Caco-2 (cell line): Measurements from ENCODE around the gene WIPF2. TPM values are rescaled to one million over a fixed set of nuclear protein-coding genes. Genes with fewer than 3 reads are reported as not detected.

ENCODE experiments used
- BruUV-seq: library from RNA; stranded (reverse); fragments of 400-500 nt; replicated peaks from 2 replicates; lab custom pipeline; 2021; lab: Mats Ljungman, UMichigan
- CTCF ChIA-PET: fragments of 300-600 bp; sonication (Branson Sonifier 250); formaldehyde crosslinking; loops from one replicate; lab custom pipeline; 2022; ENCODE audit warnings: antibody characterized with exemption; lab: Charles Lee
- POLR2A ChIA-PET: fragments of 300-600 bp; sonication (Branson Sonifier 250); formaldehyde crosslinking; loops from one replicate; lab custom pipeline; 2022; ENCODE audit warnings: antibody characterized with exemption; lab: Charles Lee
- DNase-seq, 2 experiments: peaks; one replicate each; pipeline versions ENCODE4 v3.0.0 to v3.0.0-alpha.2; 2020 to 2022
- H3K27me3 ChIP-seq: replicated peaks from 2 replicates; pipeline ENCODE4 v1.6.0; 2011; ENCODE audit warnings: low read length; ENCODE audit not compliant: control insufficient read depth, insufficient read depth
- H3K36me3 ChIP-seq: 2 replicates; pipeline ENCODE4 v1.5.1; 2011; ENCODE audit warnings: low read length; ENCODE audit not compliant: control insufficient read depth, insufficient read depth
- H3K4me1 ChIP-seq: fragments of 250-450 bp; sonication (Bioruptor Pico); 2 replicates; pipeline ENCODE4 v1.5.1; 2020; ENCODE audit warnings: mild to moderate bottlenecking
- H3K4me3 ChIP-seq: 2 replicates; pipeline ENCODE4 v1.5.1; 2011; ENCODE audit warnings: low read depth, mild to moderate bottlenecking, control low read depth, low read length
- H3K9me3 ChIP-seq: fragments of 250-450 bp; sonication (Bioruptor Pico); 2 replicates; pipeline ENCODE4 v1.5.1; 2020; ENCODE audit warnings: mild to moderate bottlenecking, moderate library complexity
- H3K27ac Mint-ChIP-seq: one replicate; pipeline ENCODE4 v1.8.0; 2022; ENCODE audit warnings: mixed read lengths; ENCODE audit not compliant: unreplicated experiment
- H3K27me3 Mint-ChIP-seq: one replicate; pipeline ENCODE4 v1.8.0; 2022; ENCODE audit warnings: mixed read lengths; ENCODE audit not compliant: insufficient read depth, unreplicated experiment
- H3K36me3 Mint-ChIP-seq: one replicate; pipeline ENCODE4 v1.8.0; 2022; ENCODE audit warnings: mild to moderate bottlenecking, mixed read lengths; ENCODE audit not compliant: insufficient read depth, unreplicated experiment
- H3K4me1 Mint-ChIP-seq: one replicate; pipeline ENCODE4 v1.8.0; 2022; ENCODE audit warnings: low read depth, mixed read lengths; ENCODE audit not compliant: unreplicated experiment
- H3K4me3 Mint-ChIP-seq: one replicate; pipeline ENCODE4 v1.8.0; 2022; ENCODE audit warnings: mild to moderate bottlenecking, moderate library complexity, mixed read lengths; ENCODE audit not compliant: unreplicated experiment
- H3K9me3 Mint-ChIP-seq: one replicate; pipeline ENCODE4 v1.8.0; 2022; ENCODE audit warnings: mixed read lengths; ENCODE audit not compliant: unreplicated experiment
- CTCF ChIP-seq, 2 experiments: fragments of 200-600 bp in 1 of 2; IDR thresholded peaks; 1 replicate in 1 of 2; 2 replicates in 1 of 2; pipeline versions ENCODE4 v1.5.1 to v1.8.0; 2011 to 2022; ENCODE audit warnings: antibody characterized with exemption in 1 of 2, control low read depth in 1 of 2, inconsistent platforms in 1 of 2, low read depth in 1 of 2, low read length in 1 of 2, mild to moderate bottlenecking in 1 of 2, moderate library complexity in 1 of 2; ENCODE audit not compliant: insufficient read depth in 1 of 2, severe bottlenecking in 1 of 2, unreplicated experiment in 1 of 2
- intact Hi-C: fragments of 100-400 bp; cut with micrococcal nuclease; formaldehyde crosslinking; loops from one replicate; pipeline ENCODE4 v1.10.0; 2022; ENCODE audit not compliant: unreplicated experiment
- total RNA-seq: library from RNA; stranded (reverse); gene quantifications from 2 replicates; pipeline ENCODE4 v1.2.3, GENCODE V29; 2022

The WIPF2 gene
- total RNA-seq, 1 experiment from 2014 or later, result 33.4 TPM

GRCh38 chr17:40290629-40291280 lies 71.7 kb downstream of the WIPF2 start:
- Histone ChIP-seq H3K4me1 (no peaks in the 10 kb centered on the region), H3K36me3 (peaks cover 2% of the 10 kb centered on the region), H3K9me3 (no peaks in the 10 kb centered on the region), H3K27me3 (no peaks in the 10 kb centered on the region), H3K4me3 (no peak overlapping the region)
- peak; percentile 63 to 66 for DNase-seq
- BruUV-seq, result no TSS peak
- ChIA-PET CTCF (interaction anchor here (1.6 to 2.0 kb wide), 2 partner anchors 72 to 178 kb away, joined by 5 to 10 read pairs; partner anchors contain the start of gene WIPF2), POLR2A (no interaction called here)
- TF ChIP-seq CTCF (IDR thresholded peaks at IDR 0.05; ENCODE audit: insufficient read depth in 1 of 2, low read depth in 1 of 2, low read length in 1 of 2, severe bottlenecking in 1 of 2, unreplicated experiment in 1 of 2), result peak; percentile 45 to 57
- no peaks in the 10 kb centered on the region for H3K4me1 Mint-ChIP-seq
- H3K9me3 Mint-ChIP-seq, result no peaks in the 10 kb centered on the region
- H3K36me3 Mint-ChIP-seq, result peaks cover 84% of the 10 kb centered on the region
- no peaks in the 10 kb centered on the region for H3K27me3 Mint-ChIP-seq
- no peak overlapping the region for H3K27ac Mint-ChIP-seq
- intact Hi-C loops, result loop anchor here (1.0 kb wide), 3 partner anchors 88 to 277 kb away; no protein-coding TSS in a partner anchor
- H3K4me3 Mint-ChIP-seq, result no peak overlapping the region

- intact Hi-C loops, result no loop called here
- H3K4me1 Mint-ChIP-seq, result no peaks in the 10 kb centered on the region
- no peak overlapping the region for H3K27ac Mint-ChIP-seq
- H3K4me3 Mint-ChIP-seq, result no peak overlapping the region
- ChIA-PET CTCF (interaction anchor here (1.6 kb wide), 1 partner anchor 178 kb away, joined by 5 read pairs; no protein-coding TSS in a partner anchor), POLR2A (no interaction called here)
- no peaks in the 10 kb centered on the region for H3K9me3 Mint-ChIP-seq
- Histone ChIP-seq H3K9me3 (no peaks in the 10 kb centered on the region), H3K4me3 (no peak overlapping the region), H3K27me3 (no peaks in the 10 kb centered on the region), H3K36me3 (peaks cover 2% of the 10 kb centered on the region), H3K4me1 (no peaks in the 10 kb centered on the region)
- H3K36me3 Mint-ChIP-seq, result peaks cover 89% of the 10 kb centered on the region
- no peak for TF ChIP-seq CTCF (IDR thresholded peaks at IDR 0.05; ENCODE audit: insufficient read depth in 1 of 2, low read depth in 1 of 2, low read length in 1 of 2, severe bottlenecking in 1 of 2, unreplicated experiment in 1 of 2)
- no peak for DNase-seq
- no peaks in the 10 kb centered on the region for H3K27me3 Mint-ChIP-seq
- BruUV-seq, result no TSS peak
These were observed 72.2 kb downstream of the WIPF2 start for GRCh38 chr17:40291281-40291664.

GRCh38 chr17:40293363-40293762 lies 74.3 kb downstream of the WIPF2 start:
- H3K36me3 Mint-ChIP-seq, result peaks cover 96% of the 10 kb centered on the region
- H3K9me3 Mint-ChIP-seq, result no peaks in the 10 kb centered on the region
- no peak overlapping the region for H3K4me3 ChIP-seq
- intact Hi-C loops, result no loop called here
- no peak overlapping the region for H3K27ac Mint-ChIP-seq
- no peaks in the 10 kb centered on the region for H3K4me1 ChIP-seq
- no peaks in the 10 kb centered on the region for H3K9me3 ChIP-seq
- DNase-seq, result no peak
- peaks cover 2% of the 10 kb centered on the region for H3K36me3 ChIP-seq
- no peaks in the 10 kb centered on the region for H3K4me1 Mint-ChIP-seq
- no peaks in the 10 kb centered on the region for H3K27me3 Mint-ChIP-seq
- CTCF ChIA-PET, result interaction anchor here (0.8 kb wide), 1 partner anchor 23 kb away, joined by 3 read pairs; no protein-coding TSS in a partner anchor
- TF ChIP-seq CTCF (IDR thresholded peaks at IDR 0.05; ENCODE audit: insufficient read depth in 1 of 2, low read depth in 1 of 2, low read length in 1 of 2, severe bottlenecking in 1 of 2, unreplicated experiment in 1 of 2), result no peak
- POLR2A ChIA-PET, result interaction anchor here (0.6 kb wide), 1 partner anchor 91 kb away, joined by 6 read pairs; no protein-coding TSS in a partner anchor
- no TSS peak for BruUV-seq
- no peak overlapping the region for H3K4me3 Mint-ChIP-seq
- no peaks in the 10 kb centered on the region for H3K27me3 ChIP-seq
